Measurements from ENCODE around the gene BRINP1. TPM values are rescaled to one million over a fixed set of nuclear protein-coding genes. Genes with fewer than 3 reads are reported as not detected.

BRINP1 gene
- total RNA-seq, 1 experiment from 2014 or later = not detected

- ChIA-PET CTCF (no interaction called here), POLR2A (no interaction called here)
- Histone ChIP-seq H3K4me3 (ENCODE audit: low read depth in 2 of 2, low read length in 2 of 2) (no peak overlapping the region), H3K36me3 (ENCODE audit: control insufficient read depth, insufficient read depth, low read length) (no peaks in the 10 kb centered on the region), H3K9me3 (ENCODE audit: control insufficient read depth, insufficient read depth, low read depth, low read length) (no peaks in the 10 kb centered on the region), H3K4me1 (ENCODE audit: control insufficient read depth, insufficient read depth, low read length) (no peaks in the 10 kb centered on the region), H3K27ac (ENCODE audit: low read length) (no peak overlapping the region), H3K27me3 (ENCODE audit: control insufficient read depth, insufficient read depth, low read length) (no peaks in the 10 kb centered on the region)
- in situ Hi-C loops (cut with HindIII; ENCODE audit: low pct_unique_long_range_greater_than_20kb, low sequenced_read_pairs) = no loop called here
- TF ChIP-seq SIN3A (IDR thresholded peaks at IDR 0.05; ENCODE audit: borderline replicate concordance, insufficient read depth, low read depth, low read length) (no peak), POLR2AphosphoS5 (IDR thresholded peaks at IDR 0.05; ENCODE audit: low read depth, low read length) (no peak), CTCF (IDR thresholded peaks at IDR 0.05) (no peak), TCF7L2 (IDR thresholded peaks at IDR 0.05; ENCODE audit: low read depth, low read length) (no peak), REST (IDR thresholded peaks at IDR 0.05; ENCODE audit: insufficient read depth in 1 of 2, low read depth in 2 of 2, low read length in 1 of 2) (no peak)
- no TSS peak for BruUV-seq (replicated peaks)
- DNase-seq (ENCODE audit: low read depth, low spot score) = no peak
- ATAC-seq = no peak
- intact Hi-C loops (cut with micrococcal nuclease; ENCODE audit: unreplicated experiment) = no loop called here
Observed at GRCh38 chr9:119167267-119167666, 202.0 kb downstream of the BRINP1 start.

- Histone ChIP-seq H3K27me3 (ENCODE audit: control insufficient read depth, insufficient read depth, low read length) (no peaks in the 10 kb centered on the region), H3K9me3 (ENCODE audit: control insufficient read depth, insufficient read depth, low read depth, low read length) (no peaks in the 10 kb centered on the region), H3K4me3 (ENCODE audit: low read depth in 2 of 2, low read length in 2 of 2) (no peak overlapping the region), H3K27ac (ENCODE audit: low read length) (no peak overlapping the region), H3K4me1 (ENCODE audit: control insufficient read depth, insufficient read depth, low read length) (no peaks in the 10 kb centered on the region), H3K36me3 (ENCODE audit: control insufficient read depth, insufficient read depth, low read length) (no peaks in the 10 kb centered on the region)
- intact Hi-C loops (cut with micrococcal nuclease; ENCODE audit: unreplicated experiment) (no loop called here), in situ Hi-C loops (cut with HindIII; ENCODE audit: low pct_unique_long_range_greater_than_20kb, low sequenced_read_pairs) (no loop called here)
- no peak for DNase-seq (ENCODE audit: low read depth, low spot score)
- POLR2A ChIA-PET = no interaction called here
- no TSS peak for BruUV-seq (replicated peaks)
- TF ChIP-seq REST (IDR thresholded peaks at IDR 0.05; ENCODE audit: insufficient read depth in 1 of 2, low read depth in 2 of 2, low read length in 1 of 2) (no peak), SIN3A (IDR thresholded peaks at IDR 0.05; ENCODE audit: borderline replicate concordance, insufficient read depth, low read depth, low read length) (no peak), POLR2AphosphoS5 (IDR thresholded peaks at IDR 0.05; ENCODE audit: low read depth, low read length) (no peak)
- ATAC-seq = no peak
- CTCF ChIA-PET = no interaction called here
Observed at GRCh38 chr9:119166096-119166495, 203.1 kb downstream of the BRINP1 start.

All from Panc1 (cell line).